K562 (cell line): Measurements from ENCODE around the gene ZNHIT1. TPM values are rescaled to one million over a fixed set of nuclear protein-coding genes. Genes with fewer than 3 reads are reported as not detected.

Source experiments
- ARID2 ChIP-seq: fragments of 450-650 bp; IDR thresholded peaks from 2 replicates; pipeline ENCODE4 v1.6.1; 2017; ENCODE audit warnings: antibody characterized with exemption, mild to moderate bottlenecking
- ATF7 ChIP-seq: fragments of 450-650 bp; IDR thresholded peaks from 2 replicates; pipeline ENCODE4 v1.7.1; 2014; ENCODE audit warnings: mild to moderate bottlenecking, moderate library complexity
- BCOR ChIP-seq: fragments of 450-650 bp; IDR thresholded peaks from 2 replicates; pipeline ENCODE4 v1.6.1; 2016
- CAMTA2 ChIP-seq: fragments of 250-450 bp; sonication (Bioruptor Pico); conservative IDR thresholded peaks from 2 replicates; pipeline ENCODE4 v1.5.1; 2022
- FOXA3 ChIP-seq, 2 experiments: fragments of 450-650 bp in 1 of 2; sonication (generic) in 1 of 2; formaldehyde crosslinking; IDR thresholded peaks in 1 of 2; conservative IDR thresholded peaks in 1 of 2; 2 replicates each; pipeline versions ENCODE4 v1.4.0 to v1.8.0; 2020 to 2022; ENCODE audit warnings: mild to moderate bottlenecking in 2 of 2, missing genetic modification reagents in 1 of 2
- FOXK2 ChIP-seq, 2 experiments: fragments of 450-650 bp; IDR thresholded peaks in 1 of 2; conservative IDR thresholded peaks in 1 of 2; 2 replicates each; pipeline ENCODE4 v1.6.1; 2016; ENCODE audit warnings: low read depth in 2 of 2, mild to moderate bottlenecking in 1 of 2
- HNRNPL ChIP-seq: fragments of 200-400 bp; formaldehyde crosslinking; IDR thresholded peaks from 2 replicates; pipeline ENCODE4 v1.6.1; 2017; ENCODE audit warnings: low read depth, mild to moderate bottlenecking, low read length
- HNRNPUL1 ChIP-seq: fragments of 200-400 bp; formaldehyde crosslinking; IDR thresholded peaks from 2 replicates; pipeline ENCODE4 v1.6.1; 2017; ENCODE audit warnings: low read length
- KLF10 ChIP-seq: fragments of 250-450 bp; sonication (Bioruptor Pico); IDR thresholded peaks from 2 replicates; pipeline ENCODE4 v1.6.1; 2021; ENCODE audit warnings: matching md5 sums
- NR2C1 ChIP-seq, 2 experiments: fragments of 450-650 bp; IDR thresholded peaks; 2 replicates each; pipeline ENCODE4 v1.6.1; 2017; ENCODE audit warnings: mild to moderate bottlenecking in 2 of 2, antibody characterized with exemption in 1 of 2, inconsistent platforms in 1 of 2, missing compliant biosample characterization in 1 of 2, missing genetic modification characterization in 1 of 2
- PHTF2 ChIP-seq: fragments of 250-450 bp; sonication (Bioruptor Pico); IDR thresholded peaks from 2 replicates; pipeline ENCODE4 v1.5.0; 2021; ENCODE audit warnings: mild to moderate bottlenecking
- RBM17 ChIP-seq: fragments of 200-400 bp; formaldehyde crosslinking; IDR thresholded peaks from 2 replicates; pipeline ENCODE4 v1.6.1; 2017; ENCODE audit warnings: low read depth, mild to moderate bottlenecking, low read length, borderline replicate concordance
- RBM25 ChIP-seq: fragments of 200-400 bp; formaldehyde crosslinking; IDR thresholded peaks from 2 replicates; pipeline ENCODE4 v1.6.1; 2018; ENCODE audit warnings: low read length, low read depth, moderate library complexity; ENCODE audit not compliant: severe bottlenecking
- TEAD1 ChIP-seq, 2 experiments: fragments of 450-650 bp in 1 of 2; sonication (generic) in 1 of 2; formaldehyde crosslinking; IDR thresholded peaks; 2 replicates each; pipeline versions ENCODE4 v1.4.0 to v1.8.0; 2020 to 2022; ENCODE audit warnings: mild to moderate bottlenecking in 2 of 2, missing genetic modification reagents in 1 of 2
- TGIF2 ChIP-seq: sonication (generic); formaldehyde crosslinking; IDR thresholded peaks from 2 replicates; pipeline ENCODE4 v1.8.1; 2022; ENCODE audit warnings: mild to moderate bottlenecking, missing genetic modification reagents, moderate library complexity
- THAP7 ChIP-seq: fragments of 250-450 bp; sonication (Bioruptor Pico); IDR thresholded peaks from 2 replicates; pipeline ENCODE4 v1.5.0; 2021
- ZC3H11A ChIP-seq: IDR thresholded peaks from 2 replicates; pipeline ENCODE4 v1.6.1; 2012; ENCODE audit warnings: low read depth, low read length, improper control_type of control experiment
- ZNF224 ChIP-seq: sonication (generic); formaldehyde crosslinking; IDR thresholded peaks from 2 replicates; pipeline ENCODE4 v1.8.0; 2022; ENCODE audit warnings: mild to moderate bottlenecking, missing genetic modification reagents
- ZNF3 ChIP-seq: fragments of 250-450 bp; sonication (Bioruptor Pico); IDR thresholded peaks from 2 replicates; pipeline ENCODE4 v1.5.0; 2021; ENCODE audit warnings: mild to moderate bottlenecking, moderate library complexity
- ZNF778 ChIP-seq: fragments of 450-650 bp; formaldehyde crosslinking; IDR thresholded peaks from 2 replicates; pipeline ENCODE4 v1.4.0; 2020; ENCODE audit warnings: mild to moderate bottlenecking, moderate library complexity
- polyA plus RNA-seq, 8 experiments: library from polyadenylated mRNA; depleted of rRNA in 4 of 8; stranded (reverse) in 5 of 8; unstranded in 3 of 8; fragments of >200 nt; fragmentation: Nextera tagmentation in 2 of 8; fragmentation: Illumina TruSeq in 1 of 8; extraction: Ambion mirVana in 2 of 8; extraction: Trizol in 1 of 8; gene quantifications; 2 replicates each; pipeline versions ENCODE4 v1.2.1 to v1.2.3, GENCODE V29; 2011 to 2014; ENCODE audit warnings: inconsistent platforms in 1 of 8, missing spikeins in 1 of 8
- total RNA-seq, 7 experiments: library from RNA; depleted of rRNA in 6 of 7; stranded (reverse); fragments of >200 nt in 6 of 7; fragmentation: Illumina TruSeq in 2 of 7; extraction: Trizol in 2 of 7; gene quantifications; 2 replicates each; pipeline versions ENCODE4 v1.2.1 to v1.2.3, GENCODE V29; 2011 to 2021; ENCODE audit warnings: low replicate concordance in 1 of 7
- TF ChIP-seq, protein P1 (sequence below): IDR thresholded peaks from 3 replicates; pipeline ENCODE4 v1.6.1; 2011; ENCODE audit warnings: borderline replicate concordance, mild to moderate bottlenecking; ENCODE audit not compliant: insufficient read length, insufficient read depth
- TF ChIP-seq, protein P2 (sequence below), 2 experiments: fragments of 450-650 bp; IDR thresholded peaks; 2 replicates each; pipeline ENCODE4 v1.6.1; 2018; ENCODE audit warnings: mild to moderate bottlenecking in 2 of 2, low read depth in 1 of 2; ENCODE audit not compliant: partially characterized antibody in 2 of 2

Gene ZNHIT1
- total and polyA plus RNA-seq, 9 of the 15 experiments (the other 6 are each of a cell fraction or from before 2014, with no cell fraction given) = 6.4 to 162 (median 70.1) TPM

DNA sequence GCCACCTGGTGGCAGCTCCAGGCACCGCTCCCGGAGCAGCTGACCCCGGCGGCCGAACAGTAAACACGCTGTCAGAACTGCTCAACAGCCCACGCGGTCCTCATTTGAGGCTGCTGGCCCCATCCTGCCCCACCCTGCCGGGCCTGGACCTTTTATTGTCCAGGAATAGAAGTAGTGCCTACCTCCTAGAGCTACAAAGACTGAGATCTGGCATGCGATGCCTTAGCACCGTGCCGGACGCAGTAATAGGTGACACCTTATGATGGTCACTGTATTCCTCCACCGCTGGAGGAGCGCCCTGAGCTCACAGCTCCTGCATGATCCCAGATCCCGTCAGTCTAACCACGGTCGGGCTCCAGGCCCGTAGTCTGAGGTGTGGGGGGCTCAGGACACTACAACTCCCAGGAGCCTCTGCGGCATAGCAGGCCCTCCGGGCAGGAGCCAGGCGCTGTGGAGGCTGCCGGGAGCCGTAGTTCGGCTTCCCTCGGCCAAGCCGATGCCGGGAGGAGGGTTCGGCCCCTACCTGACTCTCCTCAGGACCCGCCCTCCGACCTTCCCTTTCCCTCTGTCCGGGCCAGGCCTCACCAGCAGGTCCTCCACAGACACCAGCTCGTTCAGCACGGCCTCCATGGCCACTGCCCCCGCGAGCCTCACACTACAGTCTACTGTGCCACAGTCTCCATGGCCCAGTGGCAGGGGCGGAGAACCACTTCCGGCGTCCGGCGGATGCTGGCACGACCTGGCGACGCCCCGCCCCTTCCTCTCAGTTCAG, 26.6 kb downstream of the ZNHIT1 start, which contains the start of gene FIS1 (continued):
- no peak for TF ChIP-seq ZC3H11A
- peak; percentile 94 for TF ChIP-seq THAP7 (CRISPR knock-in tag)
- peak; percentile 79 to 92 for TF ChIP-seq FOXA3 (CRISPR knock-in tag; conservative IDR thresholded peaks at IDR 0.05 in 1 of 2, IDR thresholded peaks at IDR 0.05 in 1 of 2)
- TF ChIP-seq CAMTA2 (CRISPR knock-in tag) = 0 out of 2 replicates have a peak, but pooled peaks have one; percentile 25
- peak; percentile 84 for TF ChIP-seq HNRNPL
- TF ChIP-seq TGIF2 = peak; percentile 39; the same call in 1 of the 2 replicates
- no peak for TF ChIP-seq RBM25
- no peak for TF ChIP-seq HNRNPUL1
- TF ChIP-seq ATF7 = 0 out of 2 replicates have a peak, but pooled peaks have one; percentile 45
- TF ChIP-seq ZNF778 = no peak
- peak; percentile 90 for TF ChIP-seq NR2C1 (IDR thresholded peaks at IDR 0.05)
- peak; percentile 91 for TF ChIP-seq NR2C1 (tag; IDR thresholded peaks at IDR 0.05)
- peak; percentile 57 to 82; a peak in 3 of 4 replicates for TF ChIP-seq TEAD1 (CRISPR knock-in tag; IDR thresholded peaks at IDR 0.05)
- TF ChIP-seq PHTF2 (CRISPR knock-in tag) = no peak
- TF ChIP-seq FOXK2 (conservative IDR thresholded peaks at IDR 0.05 in 1 of 2, IDR thresholded peaks at IDR 0.05 in 1 of 2; ENCODE audit: low read depth in 2 of 2) = peak; percentile 99 to 100
- TF ChIP-seq, protein P1, sequence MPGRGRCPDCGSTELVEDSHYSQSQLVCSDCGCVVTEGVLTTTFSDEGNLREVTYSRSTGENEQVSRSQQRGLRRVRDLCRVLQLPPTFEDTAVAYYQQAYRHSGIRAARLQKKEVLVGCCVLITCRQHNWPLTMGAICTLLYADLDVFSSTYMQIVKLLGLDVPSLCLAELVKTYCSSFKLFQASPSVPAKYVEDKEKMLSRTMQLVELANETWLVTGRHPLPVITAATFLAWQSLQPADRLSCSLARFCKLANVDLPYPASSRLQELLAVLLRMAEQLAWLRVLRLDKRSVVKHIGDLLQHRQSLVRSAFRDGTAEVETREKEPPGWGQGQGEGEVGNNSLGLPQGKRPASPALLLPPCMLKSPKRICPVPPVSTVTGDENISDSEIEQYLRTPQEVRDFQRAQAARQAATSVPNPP = no peak
- no peak for TF ChIP-seq ZNF224 (CRISPR knock-in tag)
- TF ChIP-seq RBM17 = no peak
- no peak for TF ChIP-seq KLF10
- peak; percentile 67; the same call in 1 of the 2 replicates for TF ChIP-seq BCOR
- TF ChIP-seq ARID2 = 0 out of 2 replicates have a peak, but pooled peaks have one; percentile 41
- TF ChIP-seq, protein P2, sequence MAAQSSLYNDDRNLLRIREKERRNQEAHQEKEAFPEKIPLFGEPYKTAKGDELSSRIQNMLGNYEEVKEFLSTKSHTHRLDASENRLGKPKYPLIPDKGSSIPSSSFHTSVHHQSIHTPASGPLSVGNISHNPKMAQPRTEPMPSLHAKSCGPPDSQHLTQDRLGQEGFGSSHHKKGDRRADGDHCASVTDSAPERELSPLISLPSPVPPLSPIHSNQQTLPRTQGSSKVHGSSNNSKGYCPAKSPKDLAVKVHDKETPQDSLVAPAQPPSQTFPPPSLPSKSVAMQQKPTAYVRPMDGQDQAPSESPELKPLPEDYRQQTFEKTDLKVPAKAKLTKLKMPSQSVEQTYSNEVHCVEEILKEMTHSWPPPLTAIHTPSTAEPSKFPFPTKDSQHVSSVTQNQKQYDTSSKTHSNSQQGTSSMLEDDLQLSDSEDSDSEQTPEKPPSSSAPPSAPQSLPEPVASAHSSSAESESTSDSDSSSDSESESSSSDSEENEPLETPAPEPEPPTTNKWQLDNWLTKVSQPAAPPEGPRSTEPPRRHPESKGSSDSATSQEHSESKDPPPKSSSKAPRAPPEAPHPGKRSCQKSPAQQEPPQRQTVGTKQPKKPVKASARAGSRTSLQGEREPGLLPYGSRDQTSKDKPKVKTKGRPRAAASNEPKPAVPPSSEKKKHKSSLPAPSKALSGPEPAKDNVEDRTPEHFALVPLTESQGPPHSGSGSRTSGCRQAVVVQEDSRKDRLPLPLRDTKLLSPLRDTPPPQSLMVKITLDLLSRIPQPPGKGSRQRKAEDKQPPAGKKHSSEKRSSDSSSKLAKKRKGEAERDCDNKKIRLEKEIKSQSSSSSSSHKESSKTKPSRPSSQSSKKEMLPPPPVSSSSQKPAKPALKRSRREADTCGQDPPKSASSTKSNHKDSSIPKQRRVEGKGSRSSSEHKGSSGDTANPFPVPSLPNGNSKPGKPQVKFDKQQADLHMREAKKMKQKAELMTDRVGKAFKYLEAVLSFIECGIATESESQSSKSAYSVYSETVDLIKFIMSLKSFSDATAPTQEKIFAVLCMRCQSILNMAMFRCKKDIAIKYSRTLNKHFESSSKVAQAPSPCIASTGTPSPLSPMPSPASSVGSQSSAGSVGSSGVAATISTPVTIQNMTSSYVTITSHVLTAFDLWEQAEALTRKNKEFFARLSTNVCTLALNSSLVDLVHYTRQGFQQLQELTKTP (IDR thresholded peaks at IDR 0.05; ENCODE audit: low read depth in 1 of 2, partially characterized antibody in 2 of 2) = peak; percentile 49 to 99
- TF ChIP-seq ZNF3 (CRISPR knock-in tag) = no peak
